ENCODE results near the gene IRAK1.
"Not testable (repeated sequence)": the region's sequence is repeated elsewhere in the genome, so short reads cannot be mapped to it uniquely, and the experiment has no call there.

Gene IRAK1

GRCh38 chrX:154018518-154019060 lies 1.1 kb downstream of the IRAK1 start:
- DNase-seq = no peak

GRCh38 chrX:154017766-154018517 lies 1.8 kb downstream of the IRAK1 start:
- no peak for DNase-seq

GRCh38 chrX:154016366-154017076 lies 3.2 kb downstream of the IRAK1 start:
- no peak for DNase-seq

GRCh38 chrX:154015581-154016264 lies 4.0 kb downstream of the IRAK1 start:
- no peak for DNase-seq

GRCh38 chrX:154014429-154015380 lies 5.0 kb downstream of the IRAK1 start:
- DNase-seq = no peak

- DNase-seq = peak; percentile 41
Measured at GRCh38 chrX:154013614-154014360, 5.9 kb downstream of the IRAK1 start.

- no peak for DNase-seq
Measured at GRCh38 chrX:154013001-154013421, 6.7 kb downstream of the IRAK1 start.

GRCh38 chrX:154012336-154012991 lies 7.2 kb downstream of the IRAK1 start:
- DNase-seq = no peak

- no peak for DNase-seq
Measured at GRCh38 chrX:154011376-154012335, 8.0 kb downstream of the IRAK1 start.

- DNase-seq = no peak
Measured at GRCh38 chrX:154010330-154011087, 9.2 kb downstream of the IRAK1 start.

GRCh38 chrX:154008521-154008920 lies 11.2 kb downstream of the IRAK1 start:
- no peak for DNase-seq

- DNase-seq = no peak
Measured at GRCh38 chrX:154006947-154007346, 12.8 kb downstream of the IRAK1 start.

GRCh38 chrX:154004315-154004714 lies 15.4 kb downstream of the IRAK1 start:
- DNase-seq = no peak

- peak; percentile 24 for DNase-seq
Measured at GRCh38 chrX:154002215-154002719, 17.4 kb downstream of the IRAK1 start.

- DNase-seq = no peak
Measured at GRCh38 chrX:154000051-154000450, 19.7 kb downstream of the IRAK1 start.

- DNase-seq = no peak
Measured at GRCh38 chrX:153999359-154000037, 20.2 kb downstream of the IRAK1 start.

GRCh38 chrX:153995504-153995903 lies 24.2 kb downstream of the IRAK1 start:
- DNase-seq = no peak

GRCh38 chrX:153994398-153994797 lies 25.3 kb downstream of the IRAK1 start:
- DNase-seq = not testable (repeated sequence)

Measured in NCI-H2227 treated with DMSO at 0.1 percent for 48 hours (cell line).